Naive thymus-derived CD4-positive, alpha-beta T cell (primary cell): ENCODE measurements around the gene CLASRP. TPM values are rescaled to one million over a fixed set of nuclear protein-coding genes. Genes with fewer than 3 reads are reported as not detected.

ENCODE experiments used
- ATAC-seq: fragments of 150-1000 bp; cut with Tn5 transposase; 2 replicates; pipeline ENCODE4 v1.10.0; 2021; ENCODE audit warnings: mild to moderate bottlenecking, moderate library complexity
- CTCF ChIA-PET: fragments of 350-600 bp; sonication (Branson Sonifier 250); formaldehyde crosslinking; loops from one replicate; lab custom pipeline; 2021; ENCODE audit warnings: antibody characterized with exemption; lab: Charles Lee
- POLR2A ChIA-PET: fragments of 350-600 bp; sonication (Branson Sonifier 250); formaldehyde crosslinking; loops from one replicate; lab custom pipeline; 2021; ENCODE audit warnings: antibody characterized with exemption, inconsistent platforms; lab: Charles Lee
- DNase-seq, 9 donors: peaks; one replicate each; pipeline versions ENCODE4 v3.0.0 to v3.0.0-alpha.2; 2020 to 2022; ENCODE audit warnings: mixed read lengths in 1 of 9
- H3K27ac ChIP-seq: one replicate; pipeline ENCODE4 v1.7.0; 2013; ENCODE audit warnings: mild to moderate bottlenecking, low read depth, low read length, moderate library complexity
- H3K27me3 ChIP-seq, 2 donors: one replicate each; pipeline ENCODE4 v1.7.0; 2013; ENCODE audit warnings: low read length in 2 of 2, mild to moderate bottlenecking in 2 of 2, moderate library complexity in 2 of 2; ENCODE audit not compliant: control insufficient read depth in 2 of 2, insufficient read depth in 2 of 2
- H3K36me3 ChIP-seq, 3 experiments: 1 replicate in 2 of 3; 2 replicates in 1 of 3; pipeline ENCODE4 v1.7.0; 2013; ENCODE audit warnings: low read length in 3 of 3, mild to moderate bottlenecking in 3 of 3, moderate library complexity in 1 of 3; ENCODE audit not compliant: insufficient read depth in 3 of 3, control insufficient read depth in 2 of 3
- H3K4me1 ChIP-seq, 2 donors: one replicate each; pipeline ENCODE4 v1.7.0; 2013; ENCODE audit warnings: low read length in 2 of 2, mild to moderate bottlenecking in 2 of 2, moderate library complexity in 1 of 2; ENCODE audit not compliant: control insufficient read depth in 2 of 2, insufficient read depth in 2 of 2
- H3K4me3 ChIP-seq: 2 replicates; pipeline ENCODE4 v1.7.0; 2013; ENCODE audit warnings: mild to moderate bottlenecking, low read length
- H3K9me3 ChIP-seq, 3 experiments: 1 replicate in 2 of 3; 2 replicates in 1 of 3; pipeline ENCODE4 v1.7.0; 2013; ENCODE audit warnings: low read length in 3 of 3; ENCODE audit not compliant: control insufficient read depth in 2 of 3
- H3K27ac Mint-ChIP-seq, 9 donors: one replicate each; pipeline ENCODE4 v1.8.0; 2020 to 2022; ENCODE audit warnings: mixed read lengths in 9 of 9, mild to moderate bottlenecking in 8 of 9, moderate library complexity in 5 of 9, inconsistent platforms in 2 of 9
- H3K27me3 Mint-ChIP-seq, 5 donors: one replicate each; pipeline ENCODE4 v1.8.0; 2021 to 2022; ENCODE audit warnings: mixed read lengths in 5 of 5, mild to moderate bottlenecking in 1 of 5
- H3K36me3 Mint-ChIP-seq, 5 donors: one replicate each; pipeline ENCODE4 v1.8.0; 2020 to 2022; ENCODE audit warnings: mixed read lengths in 5 of 5, mild to moderate bottlenecking in 3 of 5, inconsistent platforms in 1 of 5
- H3K4me1 Mint-ChIP-seq, 7 donors: one replicate each; pipeline ENCODE4 v1.8.0; 2020 to 2022; ENCODE audit warnings: mixed read lengths in 7 of 7, mild to moderate bottlenecking in 3 of 7, inconsistent platforms in 1 of 7
- H3K4me3 Mint-ChIP-seq, 10 donors: one replicate each; pipeline ENCODE4 v1.8.0; 2020 to 2022; ENCODE audit warnings: mild to moderate bottlenecking in 10 of 10, mixed read lengths in 10 of 10, moderate library complexity in 6 of 10, inconsistent platforms in 2 of 10
- H3K9me3 Mint-ChIP-seq, 11 donors: one replicate each; pipeline ENCODE4 v1.8.0; 2020 to 2022; ENCODE audit warnings: mixed read lengths in 11 of 11, mild to moderate bottlenecking in 4 of 11, inconsistent platforms in 1 of 11, moderate library complexity in 1 of 11
- intact Hi-C, 2 donors: fragments of 100-400 bp; cut with micrococcal nuclease; formaldehyde crosslinking; loops; one replicate each; pipeline ENCODE4 v1.15.1; 2023
- polyA plus RNA-seq, 2 donors: library from polyadenylated mRNA; unstranded; fragments of 300-500 nt; fragmentation: Illumina TruSeq; gene quantifications; one replicate each; pipeline ENCODE4 v1.2.3, GENCODE V29; 2021
- total RNA-seq, 6 experiments: library from RNA in 5 of 6; stranded (reverse) in 5 of 6; gene quantifications; 1 replicate in 5 of 6; 2 replicates in 1 of 6; pipeline ENCODE4 v1.2.3 and lab custom pipeline; 2021 to 2026

CLASRP gene
- total and polyA plus RNA-seq, 7 experiments from 2014 or later: 3.6 to 185 (median 152) TPM

- no peak overlapping the region for H3K4me3 Mint-ChIP-seq
- no peaks in the 10 kb centered on the region for H3K9me3 Mint-ChIP-seq
- peaks cover 2 to 4% of the 10 kb centered on the region in 2 donors for H3K4me1 ChIP-seq
- DNase-seq: no peak
- H3K27me3 ChIP-seq: no peaks in the 10 kb centered on the region
- H3K36me3 Mint-ChIP-seq: peaks cover 0 to 18% (median 0%) of the 10 kb centered on the region in 5 donors
- H3K27me3 Mint-ChIP-seq: no peaks in the 10 kb centered on the region
- H3K36me3 ChIP-seq: peaks cover 0 to 56% (median 10%) of the 10 kb centered on the region in 3 experiments
- H3K4me1 Mint-ChIP-seq: peaks cover under 1 to 5% (median 3%) of the 10 kb centered on the region in 7 donors
- no peak overlapping the region for H3K4me3 ChIP-seq
- H3K9me3 ChIP-seq: no peaks in the 10 kb centered on the region
- no peak for ATAC-seq
- H3K27ac Mint-ChIP-seq: no peak overlapping the region
- ChIA-PET POLR2A (no interaction called here), CTCF (no interaction called here)
- intact Hi-C loops: no loop called here
- H3K27ac ChIP-seq: no peak overlapping the region
Observed at GRCh38 chr19:45071545-45071938, 32.7 kb downstream of the CLASRP start.

GRCh38 chr19:45071969-45072790, 33.3 kb downstream of the CLASRP start:
- H3K27ac Mint-ChIP-seq: peak overlapping the region in 2 of 9 donors; percentile 38 to 64
- H3K27me3 Mint-ChIP-seq: no peaks in the 10 kb centered on the region
- peaks cover 0 to 14% (median 0%) of the 10 kb centered on the region in 5 donors for H3K36me3 Mint-ChIP-seq
- Histone ChIP-seq H3K36me3 (peaks cover 0 to 49% (median 7%) of the 10 kb centered on the region in 3 experiments), H3K9me3 (no peaks in the 10 kb centered on the region), H3K4me1 (peaks cover 8 to 11% of the 10 kb centered on the region in 2 donors), H3K27ac (no peak overlapping the region), H3K4me3 (no peak overlapping the region), H3K27me3 (no peaks in the 10 kb centered on the region)
- CTCF ChIA-PET: no interaction called here
- POLR2A ChIA-PET: no interaction called here
- ATAC-seq: no peak
- intact Hi-C loops: no loop called here
- no peak overlapping the region for H3K4me3 Mint-ChIP-seq
- no peak for DNase-seq
- peaks cover 7 to 12% (median 9%) of the 10 kb centered on the region in 7 donors for H3K4me1 Mint-ChIP-seq
- no peaks in the 10 kb centered on the region for H3K9me3 Mint-ChIP-seq

GRCh38 chr19:45074744-45075300, 36.0 kb downstream of the CLASRP start:
- peaks cover 22 to 25% of the 10 kb centered on the region in 2 donors for H3K4me1 ChIP-seq

GRCh38 chr19:45075301-45076028, 36.6 kb downstream of the CLASRP start:
- Histone ChIP-seq H3K36me3 (peaks cover 0 to 24% (median 0%) of the 10 kb centered on the region in 3 experiments), H3K4me3 (peak overlapping the region; percentile 58), H3K4me1 (peaks cover 22 to 31% of the 10 kb centered on the region in 2 donors), H3K9me3 (no peaks in the 10 kb centered on the region), H3K27me3 (no peaks in the 10 kb centered on the region), H3K27ac (peak overlapping the region; percentile 38)
- H3K4me3 Mint-ChIP-seq: peak overlapping the region; percentile 50 to 86 (median 76)
- H3K36me3 Mint-ChIP-seq: peaks cover 0 to 2% (median 0%) of the 10 kb centered on the region in 5 donors
- DNase-seq (peak in 3 of 9 donors; percentile 30 to 38 (median 32)), ATAC-seq (peak; percentile 72)
- CTCF ChIA-PET: interaction anchor here (1.1 kb wide), 1 partner anchor 16 kb away, joined by 3 read pairs; no protein-coding TSS in a partner anchor
- intact Hi-C loops: loop anchor here (1.0 to 5.0 kb wide), 4 partner anchors 16 to 102 kb away; partner anchors contain the start of genes CLASRP (in 2 of the 2), RELB (in 2 of the 2), BLOC1S3 (in 1 of the 2) and TRAPPC6A (in 1 of the 2)
- H3K9me3 Mint-ChIP-seq: no peaks in the 10 kb centered on the region
- H3K4me1 Mint-ChIP-seq: peaks cover 21 to 35% (median 31%) of the 10 kb centered on the region in 7 donors
- H3K27me3 Mint-ChIP-seq: no peaks in the 10 kb centered on the region
- peak overlapping the region in 4 of 9 donors; percentile 5 to 74 (median 12) for H3K27ac Mint-ChIP-seq
- POLR2A ChIA-PET: interaction anchor here (0.5 to 1.3 kb wide), 3 partner anchors 16 to 1321 kb away, joined by 3 to 6 read pairs (median 4); partner anchors contain the start of gene SMG9

More at GRCh38 chr19:45074744-45075300, 36.0 kb downstream of the CLASRP start:
- CTCF ChIA-PET: interaction anchor here (1.0 to 1.1 kb wide), 2 partner anchors 15 to 30 kb away, joined by 3 read pairs; no protein-coding TSS in a partner anchor
- POLR2A ChIA-PET: interaction anchor here (0.5 to 1.3 kb wide), 2 partner anchors 17 to 43 kb away, joined by 4 to 6 read pairs; no protein-coding TSS in a partner anchor
- Histone ChIP-seq H3K27ac (peak overlapping the region; percentile 21), H3K4me3 (no peak overlapping the region), H3K36me3 (peaks cover 0 to 30% (median 5%) of the 10 kb centered on the region in 3 experiments), H3K27me3 (no peaks in the 10 kb centered on the region), H3K9me3 (no peaks in the 10 kb centered on the region)
- no peak for DNase-seq
- Mint-ChIP-seq H3K9me3 (no peaks in the 10 kb centered on the region), H3K36me3 (peaks cover 0 to 7% (median 0%) of the 10 kb centered on the region in 5 donors), H3K4me1 (peaks cover 19 to 28% (median 26%) of the 10 kb centered on the region in 7 donors), H3K27ac (peak overlapping the region in 7 of 9 donors; percentile 1 to 79 (median 42)), H3K27me3 (no peaks in the 10 kb centered on the region), H3K4me3 (peak overlapping the region in 9 of 10 donors; percentile 11 to 86 (median 51))
- intact Hi-C loops: loop anchor here (5.0 kb wide), 2 partner anchors 73 to 102 kb away; partner anchors contain the start of genes RELB (in 2 of the 2), BLOC1S3 (in 1 of the 2) and TRAPPC6A (in 1 of the 2)
- ATAC-seq: no peak

GRCh38 chr19:45076029-45076850, 37.4 kb downstream of the CLASRP start, which contains the start of gene ZNF296:
TSS of gene ZNF296 (minus strand) at chr19:45076478. CDS start at chr19:45076373, 105 bp downstream.
- Mint-ChIP-seq H3K4me1 (peaks cover 21 to 40% (median 35%) of the 10 kb centered on the region in 7 donors), H3K27me3 (no peaks in the 10 kb centered on the region), H3K27ac (peak within 1 kb of the TSS in 7 of 9 donors; percentile 19 to 95 (median 76)), H3K36me3 (no peaks in the 10 kb centered on the region), H3K9me3 (no peaks in the 10 kb centered on the region), H3K4me3 (peak within 1 kb of the TSS; percentile 55 to 86 (median 76))
- ATAC-seq: peak; percentile 73
- Histone ChIP-seq H3K36me3 (peaks cover 0 to 16% (median 0%) of the 10 kb centered on the region in 3 experiments), H3K27ac (peak within 1 kb of the TSS; percentile 38), H3K4me1 (peaks cover 22 to 31% of the 10 kb centered on the region in 2 donors), H3K4me3 (peak within 1 kb of the TSS; percentile 58), H3K27me3 (no peaks in the 10 kb centered on the region), H3K9me3 (no peaks in the 10 kb centered on the region)
- ChIA-PET CTCF (no interaction called here), POLR2A (interaction anchor here (0.6 to 1.6 kb wide), 3 partner anchors 16 to 1322 kb away, joined by 3 to 13 read pairs (median 4); partner anchors contain the start of genes PPP1R37 and SMG9)
- intact Hi-C loops: loop anchor here (1.0 to 5.0 kb wide), 4 partner anchors 17 to 101 kb away; partner anchors contain the start of genes CLASRP (in 2 of the 2), RELB (in 2 of the 2), BLOC1S3 (in 1 of the 2) and TRAPPC6A (in 1 of the 2)
- DNase-seq: peak; percentile 52 to 87 (median 65)
